ENCODE results near the gene TUBB2B. TPM values are rescaled to one million over a fixed set of nuclear protein-coding genes. Genes with fewer than 3 reads are reported as not detected.

Gene TUBB2B
- total and polyA plus RNA-seq, 9 of the 15 experiments (the other 6 are each of a cell fraction or from before 2014, with no cell fraction given), result 0.11 to 9.7 (median 4.6) TPM

- TF ChIP-seq CUX1 (CRISPR knock-in tag; IDR thresholded peaks at IDR 0.05) (no peak), ZNF639 (CRISPR knock-in tag; conservative IDR thresholded peaks at IDR 0.05 in 1 of 2, IDR thresholded peaks at IDR 0.05 in 1 of 2) (no peak), ZNF512 (tag; IDR thresholded peaks at IDR 0.05) (no peak), EHMT2 (IDR thresholded peaks at IDR 0.05) (no peak), PTRF (tag; IDR thresholded peaks at IDR 0.05) (no peak), TAL1 (IDR thresholded peaks at IDR 0.05) (no peak), CCAR2 (IDR thresholded peaks at IDR 0.05; ENCODE audit: low read depth, low read length) (no peak), NUFIP1 (IDR thresholded peaks at IDR 0.05; ENCODE audit: partially characterized antibody) (no peak), USF1 (CRISPR knock-in tag; IDR thresholded peaks at IDR 0.05) (no peak), RUNX1 (IDR thresholded peaks at IDR 0.05; ENCODE audit: low read depth) (no peak), ERF (CRISPR knock-in tag; IDR thresholded peaks at IDR 0.05) (no peak)
- TF ChIP-seq, protein P1, sequence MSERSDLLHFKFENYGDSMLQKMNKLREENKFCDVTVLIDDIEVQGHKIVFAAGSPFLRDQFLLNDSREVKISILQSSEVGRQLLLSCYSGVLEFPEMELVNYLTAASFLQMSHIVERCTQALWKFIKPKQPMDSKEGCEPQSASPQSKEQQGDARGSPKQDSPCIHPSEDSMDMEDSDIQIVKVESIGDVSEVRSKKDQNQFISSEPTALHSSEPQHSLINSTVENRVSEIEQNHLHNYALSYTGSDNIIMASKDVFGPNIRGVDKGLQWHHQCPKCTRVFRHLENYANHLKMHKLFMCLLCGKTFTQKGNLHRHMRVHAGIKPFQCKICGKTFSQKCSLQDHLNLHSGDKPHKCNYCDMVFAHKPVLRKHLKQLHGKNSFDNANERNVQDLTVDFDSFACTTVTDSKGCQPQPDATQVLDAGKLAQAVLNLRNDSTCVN (CRISPR knock-in tag; IDR thresholded peaks at IDR 0.05), result no peak
Measured at GRCh38 chr6:3226481-3227362, 731 bp downstream of the TUBB2B start (continued).
